ENCODE measurements around the gene EEF1AKMT1. TPM values are rescaled to one million over a fixed set of nuclear protein-coding genes. Genes with fewer than 3 reads are reported as not detected.

The EEF1AKMT1 gene
- total and polyA plus RNA-seq, 7 donors = 5.8 to 17.8 (median 10.0) TPM

DNA sequence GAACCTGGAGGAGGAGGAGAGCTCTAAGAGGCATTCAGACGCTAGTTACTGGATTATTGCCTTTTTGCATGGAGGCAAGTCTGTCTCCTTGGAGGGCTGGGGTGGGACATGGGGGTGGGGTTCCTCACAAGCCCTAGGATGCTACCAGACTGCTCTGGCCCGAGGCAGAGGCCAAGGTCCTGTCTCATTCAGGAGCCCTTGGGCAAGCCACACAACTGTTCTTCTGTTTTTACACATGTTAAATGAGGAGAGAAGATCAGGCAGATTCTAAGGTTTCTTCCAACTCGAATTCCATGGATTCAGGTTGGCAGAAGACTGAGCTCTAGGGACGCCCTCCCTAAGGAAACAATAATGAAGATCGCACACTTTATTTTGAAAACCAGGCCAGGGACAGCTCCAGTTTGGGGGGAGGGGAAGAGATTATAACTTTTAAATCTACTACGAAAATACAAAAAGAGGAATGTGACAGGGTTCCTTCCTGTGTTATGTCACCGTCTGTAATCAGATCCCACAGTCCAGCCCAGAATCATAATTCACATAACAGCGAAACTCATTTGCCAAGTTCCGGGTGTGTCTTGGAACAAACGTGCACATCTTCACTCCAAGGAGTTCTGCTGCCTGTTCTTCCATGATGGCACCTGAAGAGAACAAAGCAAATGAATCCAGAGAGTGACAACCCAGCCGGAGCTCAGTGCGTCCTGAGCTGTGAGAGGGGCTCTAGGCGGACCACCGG lies 45.0 kb downstream of the EEF1AKMT1 start:
- intact Hi-C loops (cut with DNase I) = no loop called here
- Histone ChIP-seq H3K4me1 (peaks cover 0 to 6% (median 0%) of the 10 kb centered on the region in 4 donors), H3K36me3 (no peaks in the 10 kb centered on the region), H3K27ac (peak overlapping the region in 2 of 4 donors; percentile 14 to 46), H3K9me3 (no peaks in the 10 kb centered on the region), H3K27me3 (no peaks in the 10 kb centered on the region), H3K4me3 (no peak overlapping the region)
- WGBS, 2 donors = 83 to 84% methylated on average over 14 of the region's 14 CpGs
- TF ChIP-seq POLR2A (IDR thresholded peaks at IDR 0.05) (no peak), POLR2AphosphoS5 (IDR thresholded peaks at IDR 0.05) (peak in 2 of 4 donors; percentile 63)
- DNase-seq = no peak

GRCh38 chr13:20727856-20728255 lies 45.9 kb downstream of the EEF1AKMT1 start:
- H3K27ac ChIP-seq = no peak overlapping the region
- TF ChIP-seq POLR2AphosphoS5 (IDR thresholded peaks at IDR 0.05) (no peak), POLR2A (IDR thresholded peaks at IDR 0.05) (no peak), EP300 (IDR thresholded peaks at IDR 0.05) (no peak)
- TF ChIP-seq, protein P1, sequence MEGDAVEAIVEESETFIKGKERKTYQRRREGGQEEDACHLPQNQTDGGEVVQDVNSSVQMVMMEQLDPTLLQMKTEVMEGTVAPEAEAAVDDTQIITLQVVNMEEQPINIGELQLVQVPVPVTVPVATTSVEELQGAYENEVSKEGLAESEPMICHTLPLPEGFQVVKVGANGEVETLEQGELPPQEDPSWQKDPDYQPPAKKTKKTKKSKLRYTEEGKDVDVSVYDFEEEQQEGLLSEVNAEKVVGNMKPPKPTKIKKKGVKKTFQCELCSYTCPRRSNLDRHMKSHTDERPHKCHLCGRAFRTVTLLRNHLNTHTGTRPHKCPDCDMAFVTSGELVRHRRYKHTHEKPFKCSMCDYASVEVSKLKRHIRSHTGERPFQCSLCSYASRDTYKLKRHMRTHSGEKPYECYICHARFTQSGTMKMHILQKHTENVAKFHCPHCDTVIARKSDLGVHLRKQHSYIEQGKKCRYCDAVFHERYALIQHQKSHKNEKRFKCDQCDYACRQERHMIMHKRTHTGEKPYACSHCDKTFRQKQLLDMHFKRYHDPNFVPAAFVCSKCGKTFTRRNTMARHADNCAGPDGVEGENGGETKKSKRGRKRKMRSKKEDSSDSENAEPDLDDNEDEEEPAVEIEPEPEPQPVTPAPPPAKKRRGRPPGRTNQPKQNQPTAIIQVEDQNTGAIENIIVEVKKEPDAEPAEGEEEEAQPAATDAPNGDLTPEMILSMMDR (IDR thresholded peaks at IDR 0.05) = no peak
- no peak overlapping the region for H3K4me3 ChIP-seq
- no peaks in the 10 kb centered on the region for H3K27me3 ChIP-seq
- intact Hi-C loops (cut with DNase I) = no loop called here
- 95 to 98% methylated on average over 6 of the region's 6 CpGs for WGBS, 2 donors
- H3K36me3 ChIP-seq = no peaks in the 10 kb centered on the region
- no peaks in the 10 kb centered on the region for H3K9me3 ChIP-seq
- no peak for DNase-seq
- peaks cover 0 to 6% (median 0%) of the 10 kb centered on the region in 4 donors for H3K4me1 ChIP-seq

- 7 to 9% methylated on average over 81 of the region's 81 CpGs for WGBS, 2 donors
- intact Hi-C loops (cut with DNase I) = no loop called here
- no peak for DNase-seq
- H3K4me1 ChIP-seq = peaks cover 0 to 17% (median 12%) of the 10 kb centered on the region in 4 donors
- TF ChIP-seq, protein P1 (IDR thresholded peaks at IDR 0.05) = no peak
- TF ChIP-seq POLR2A (IDR thresholded peaks at IDR 0.05) (no peak), POLR2AphosphoS5 (IDR thresholded peaks at IDR 0.05) (no peak), EP300 (IDR thresholded peaks at IDR 0.05) (no peak)
- no peak overlapping the region for H3K27ac ChIP-seq
- no peaks in the 10 kb centered on the region for H3K9me3 ChIP-seq
- peaks cover 3 to 28% (median 21%) of the 10 kb centered on the region in 3 donors for H3K27me3 ChIP-seq
- no peaks in the 10 kb centered on the region for H3K36me3 ChIP-seq
- H3K4me3 ChIP-seq = peak overlapping the region; percentile 12 to 50 (median 41)
Observed at GRCh38 chr13:20721454-20722357, 52.1 kb downstream of the EEF1AKMT1 start.

DNA sequence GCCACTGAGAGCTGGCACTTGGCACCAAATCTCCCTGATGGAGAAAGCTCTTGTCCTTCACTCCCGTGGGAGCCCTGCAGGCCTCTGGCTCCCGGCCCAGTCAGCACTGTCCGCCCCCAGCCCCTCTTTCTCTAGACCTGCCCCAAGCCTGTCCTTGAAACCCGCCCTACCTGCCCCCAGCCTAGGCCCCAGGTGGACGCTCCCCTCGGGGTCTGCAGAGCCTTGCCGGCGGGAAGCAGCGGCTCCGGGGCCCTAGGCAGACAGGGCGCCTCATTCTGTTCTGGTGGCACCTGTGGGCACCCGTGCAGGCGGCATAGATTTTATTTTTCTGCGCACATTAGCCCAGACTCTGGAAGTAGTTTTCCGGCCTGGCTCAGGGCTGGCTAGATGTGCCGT lies 52.7 kb downstream of the EEF1AKMT1 start:
- TF ChIP-seq POLR2A (IDR thresholded peaks at IDR 0.05) (no peak), POLR2AphosphoS5 (IDR thresholded peaks at IDR 0.05) (no peak), EP300 (IDR thresholded peaks at IDR 0.05) (no peak)
- TF ChIP-seq, protein P1 (IDR thresholded peaks at IDR 0.05) = no peak
- intact Hi-C loops (cut with DNase I) = no loop called here

GRCh38 chr13:20720499-20720898 lies 53.3 kb downstream of the EEF1AKMT1 start:
- DNase-seq = no peak
- no peak overlapping the region for H3K27ac ChIP-seq
- intact Hi-C loops (cut with DNase I) = no loop called here
- 89 to 95% methylated on average over 11 of the region's 11 CpGs for WGBS, 2 donors
- no peak for TF ChIP-seq EP300 (IDR thresholded peaks at IDR 0.05)
- no peak for TF ChIP-seq POLR2A (IDR thresholded peaks at IDR 0.05)
- TF ChIP-seq, protein P1 (IDR thresholded peaks at IDR 0.05) = no peak
- no peak for TF ChIP-seq POLR2AphosphoS5 (IDR thresholded peaks at IDR 0.05)
- no peaks in the 10 kb centered on the region for H3K9me3 ChIP-seq
- peaks cover 0 to 17% (median 12%) of the 10 kb centered on the region in 4 donors for H3K4me1 ChIP-seq
- no peak overlapping the region for H3K4me3 ChIP-seq
- H3K27me3 ChIP-seq = peaks cover 3 to 28% (median 21%) of the 10 kb centered on the region in 3 donors
- H3K36me3 ChIP-seq = no peaks in the 10 kb centered on the region

More for the DNA sequence above, 52.7 kb downstream of the EEF1AKMT1 start:
- H3K4me3 ChIP-seq = peak overlapping the region in 3 of 4 donors; percentile 36 to 50 (median 46)
- no peak overlapping the region for H3K27ac ChIP-seq
- no peaks in the 10 kb centered on the region for H3K36me3 ChIP-seq
- H3K9me3 ChIP-seq = no peaks in the 10 kb centered on the region
- DNase-seq = no peak
- peaks cover 3 to 28% (median 21%) of the 10 kb centered on the region in 3 donors for H3K27me3 ChIP-seq
- WGBS, 2 donors = 73 to 80% methylated on average over 16 of the region's 16 CpGs
- H3K4me1 ChIP-seq = peaks cover 0 to 17% (median 12%) of the 10 kb centered on the region in 4 donors

Data from sigmoid colon (tissue), 7 donors.